D341Med (cell line): ENCODE data around the gene NRXN3.

Source experiments
- DNase-seq: peaks from one replicate; pipeline ENCODE4 v3.0.0; 2012; ENCODE audit warnings: low spot score

NRXN3 gene

GRCh38 chr14:78644824-78645559 is 474.8 kb downstream of the NRXN3 start:
- DNase-seq: no peak

DNA sequence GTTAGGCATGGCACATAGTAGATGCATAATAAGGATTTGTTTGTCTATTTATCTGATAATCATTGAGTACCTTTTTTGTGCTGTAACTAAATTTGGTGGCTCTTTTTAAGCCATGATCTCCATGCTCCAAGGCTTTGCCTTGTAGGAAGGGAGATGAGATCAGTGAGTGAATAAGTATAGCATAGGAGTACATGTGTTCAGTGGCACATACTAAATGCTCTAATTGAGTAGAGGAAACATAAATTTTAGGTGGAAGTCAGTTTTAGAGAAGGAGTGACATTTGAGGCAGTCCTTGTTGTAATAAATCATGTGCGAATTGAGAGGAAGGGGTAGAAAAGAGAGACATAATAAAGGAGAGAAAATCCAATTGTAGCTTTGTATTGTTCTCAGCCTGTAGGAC is 482.6 kb downstream of the NRXN3 start:
- no peak for DNase-seq

DNA sequence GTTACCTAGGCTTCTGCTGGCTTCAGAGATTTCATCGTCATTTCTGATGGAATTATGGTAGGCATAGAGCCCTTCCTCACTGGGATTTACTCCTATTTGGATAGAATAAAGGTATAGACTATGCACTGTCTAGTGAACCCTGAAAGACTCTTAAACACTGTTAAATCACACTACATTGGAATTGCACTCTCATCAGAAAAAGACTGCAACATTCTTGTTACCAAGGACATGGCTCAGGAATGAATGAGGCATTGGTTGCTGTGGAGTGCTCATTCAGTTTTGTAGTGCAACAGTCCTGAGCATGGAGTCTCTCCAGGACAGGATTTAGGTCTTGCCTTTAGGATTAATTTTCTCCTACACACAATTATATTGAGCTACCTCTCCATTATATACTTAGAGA is 483.0 kb downstream of the NRXN3 start:
- no peak for DNase-seq

DNA sequence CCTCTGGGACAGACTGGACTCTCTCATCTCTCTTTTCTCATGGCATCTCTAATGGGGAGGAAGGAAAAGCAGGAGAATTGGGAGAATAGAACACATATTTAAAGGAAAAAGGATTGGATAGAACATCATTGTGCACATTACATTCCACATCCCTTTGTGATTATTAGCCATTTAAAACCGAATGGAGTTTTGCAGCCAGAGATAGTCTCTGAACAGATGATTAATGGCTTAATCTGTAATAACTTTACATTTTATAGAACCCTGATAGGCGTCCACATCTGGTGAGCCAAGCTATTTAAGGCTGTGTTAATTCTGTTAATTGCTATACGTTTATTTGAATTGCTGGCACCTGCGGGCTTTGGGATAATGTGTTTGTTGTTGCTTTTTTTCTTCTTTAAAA is 487.3 kb downstream of the NRXN3 start:
- DNase-seq: no peak

DNA sequence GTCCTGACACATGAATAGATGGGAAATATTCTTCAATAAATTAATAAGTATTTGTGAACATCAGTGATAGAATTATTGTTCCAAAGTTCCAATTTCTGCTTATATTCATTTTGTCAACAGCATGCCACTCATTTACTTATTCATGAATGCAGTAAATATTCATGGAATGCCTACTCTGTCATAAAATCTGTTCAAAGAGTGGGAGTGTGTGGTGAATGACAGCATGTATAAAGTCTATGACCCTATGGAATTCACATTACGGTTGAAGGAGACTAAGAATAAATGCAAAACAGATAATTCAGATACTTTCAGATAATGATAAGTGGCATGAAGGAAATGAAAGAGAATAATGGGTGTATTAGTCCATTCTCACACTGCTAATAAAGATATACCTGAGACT is 494.7 kb downstream of the NRXN3 start:
- DNase-seq: no peak

DNA sequence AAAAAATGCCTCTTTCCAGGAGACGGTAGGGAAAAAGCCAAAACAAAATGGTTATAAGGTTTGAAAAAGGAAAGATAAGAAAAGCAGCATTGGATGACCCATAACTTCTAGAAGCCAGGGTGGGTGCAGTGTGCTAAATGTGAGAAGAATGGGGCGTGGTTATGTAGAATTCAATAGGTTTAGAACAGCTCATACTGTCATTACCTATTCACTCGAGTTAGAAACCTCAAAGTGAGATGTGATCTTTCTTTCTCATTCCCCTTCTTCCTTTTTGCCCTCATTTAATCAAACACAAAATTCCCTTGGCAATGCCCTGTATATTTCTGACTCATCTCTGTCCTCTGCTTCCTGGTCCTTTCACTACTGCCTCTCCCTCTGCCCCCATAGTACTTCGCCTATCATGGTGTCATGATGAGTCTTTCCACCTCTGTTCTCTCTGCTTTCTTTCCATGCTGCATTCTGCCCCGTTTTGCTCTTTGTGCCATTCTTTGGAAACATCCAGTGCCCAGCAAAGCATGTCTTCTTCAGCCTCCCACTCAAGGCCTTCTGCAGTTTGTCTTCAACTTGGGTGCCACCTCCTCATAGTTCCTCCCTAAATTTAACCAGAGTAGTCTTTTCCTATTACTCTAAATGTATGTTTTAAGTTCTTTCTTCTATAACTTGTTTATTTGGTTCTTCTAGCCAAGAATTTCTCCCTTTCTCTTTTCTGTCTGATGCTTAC is 496.3 kb downstream of the NRXN3 start:
- no peak for DNase-seq

DNA sequence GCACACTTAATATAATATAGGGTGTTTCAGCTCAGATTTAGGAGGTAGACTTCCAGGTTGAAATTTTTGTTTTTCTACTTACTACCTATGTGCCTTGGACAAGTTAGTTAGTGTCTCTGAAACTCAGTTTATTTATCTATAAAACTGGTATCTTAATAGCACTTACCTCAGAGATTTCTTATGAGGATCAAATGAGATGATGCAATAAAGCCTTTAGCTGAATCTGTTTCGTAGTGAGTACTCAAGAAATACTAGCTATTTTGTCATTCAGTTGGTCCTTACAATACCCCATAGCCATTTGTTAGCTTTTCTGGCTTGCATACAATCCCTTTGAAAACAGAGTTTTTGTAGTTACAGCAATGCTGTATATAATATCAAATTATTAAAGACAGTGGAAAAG is 497.0 kb downstream of the NRXN3 start:
- no peak for DNase-seq

GRCh38 chr14:78673845-78674244 is 503.7 kb downstream of the NRXN3 start:
- DNase-seq: no peak

- no peak for DNase-seq
Observed at GRCh38 chr14:78674820-78675219, 504.6 kb downstream of the NRXN3 start.

DNA sequence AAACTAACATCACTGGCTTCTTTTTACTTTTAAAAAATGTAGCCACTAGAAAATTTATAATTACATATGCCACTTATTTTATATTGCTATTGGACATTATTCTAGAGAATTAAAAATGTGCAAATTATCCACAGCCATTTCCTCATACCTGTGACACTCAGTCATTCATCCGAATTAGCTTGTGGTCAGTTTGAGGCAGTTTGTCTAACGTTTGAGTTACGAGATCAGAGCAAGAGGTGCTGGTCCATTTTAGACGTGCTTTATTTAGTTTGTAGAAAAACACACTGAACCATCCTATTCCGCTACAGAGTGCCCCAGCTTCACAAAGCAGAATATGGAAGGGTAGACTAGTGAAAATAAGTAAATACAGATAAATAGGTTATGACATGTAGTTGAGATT is 513.0 kb downstream of the NRXN3 start:
- DNase-seq: no peak

GRCh38 chr14:78683981-78684380 is 513.8 kb downstream of the NRXN3 start:
- no peak for DNase-seq

DNA sequence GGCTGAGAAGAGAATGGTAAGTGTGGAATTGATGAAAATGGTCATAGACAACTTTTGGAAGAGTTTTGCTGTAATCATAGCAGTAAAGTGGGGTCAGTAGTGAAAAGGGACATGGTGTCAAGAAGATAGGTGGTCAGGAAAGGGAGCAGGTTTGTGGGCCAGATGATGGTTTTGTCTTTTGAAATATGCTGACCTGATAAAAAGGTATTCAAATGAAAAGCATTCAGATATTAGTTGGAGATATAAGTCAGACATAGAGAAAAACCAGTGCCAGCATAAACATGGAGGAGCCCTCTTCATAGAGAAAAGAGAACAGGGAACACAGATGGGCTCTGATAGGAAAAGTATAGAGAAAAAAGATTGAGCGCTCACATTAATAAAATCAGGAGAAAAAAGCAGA is 518.3 kb downstream of the NRXN3 start:
- DNase-seq: no peak

- DNase-seq: no peak
Observed at GRCh38 chr14:78690836-78691235, 520.7 kb downstream of the NRXN3 start.

- peak; percentile 32 for DNase-seq
Observed at GRCh38 chr14:78697341-78697740, 527.2 kb downstream of the NRXN3 start.

- DNase-seq: no peak
Observed at GRCh38 chr14:78698991-78699390, 528.8 kb downstream of the NRXN3 start.

DNA sequence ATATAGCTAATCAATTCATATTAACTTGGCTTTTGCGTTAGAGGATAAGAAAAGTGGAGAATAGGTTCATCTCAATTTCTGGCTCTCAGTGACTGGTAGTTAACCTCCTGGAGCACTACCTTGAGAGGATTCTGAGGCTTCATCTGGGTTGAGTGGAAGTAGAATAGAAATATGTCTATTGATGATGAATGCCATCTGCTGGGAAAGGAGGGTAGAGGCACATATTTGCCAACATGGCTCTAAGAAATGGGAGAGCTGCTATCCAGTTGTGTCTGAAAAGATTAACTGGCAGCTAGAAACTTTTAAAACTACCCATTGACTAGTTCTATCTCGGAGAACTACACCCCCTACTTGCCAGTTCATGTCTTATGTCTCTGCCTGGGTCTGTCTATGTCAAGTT is 530.1 kb downstream of the NRXN3 start:
- peak; percentile 41 for DNase-seq

DNA sequence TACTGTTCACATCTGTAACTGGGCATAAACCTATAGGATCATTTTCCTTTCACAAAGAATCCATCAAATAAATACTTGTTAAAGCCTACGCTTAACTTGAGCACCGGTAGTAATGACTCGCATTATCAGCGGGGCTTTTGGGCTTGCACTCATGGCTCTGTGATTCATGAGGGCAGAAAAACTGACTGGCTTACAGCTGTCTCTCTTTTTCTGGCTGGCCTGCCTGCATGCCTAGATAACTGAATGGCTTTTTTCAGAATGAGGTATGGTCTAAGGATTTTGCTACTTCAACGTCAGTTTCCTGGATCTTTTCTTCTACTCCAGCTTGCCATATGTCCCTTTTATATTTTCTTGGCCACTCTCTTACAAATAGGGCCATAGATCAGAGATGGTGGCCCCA is 531.1 kb downstream of the NRXN3 start:
- no peak for DNase-seq

GRCh38 chr14:78704965-78705364 is 534.8 kb downstream of the NRXN3 start:
- no peak for DNase-seq

DNA sequence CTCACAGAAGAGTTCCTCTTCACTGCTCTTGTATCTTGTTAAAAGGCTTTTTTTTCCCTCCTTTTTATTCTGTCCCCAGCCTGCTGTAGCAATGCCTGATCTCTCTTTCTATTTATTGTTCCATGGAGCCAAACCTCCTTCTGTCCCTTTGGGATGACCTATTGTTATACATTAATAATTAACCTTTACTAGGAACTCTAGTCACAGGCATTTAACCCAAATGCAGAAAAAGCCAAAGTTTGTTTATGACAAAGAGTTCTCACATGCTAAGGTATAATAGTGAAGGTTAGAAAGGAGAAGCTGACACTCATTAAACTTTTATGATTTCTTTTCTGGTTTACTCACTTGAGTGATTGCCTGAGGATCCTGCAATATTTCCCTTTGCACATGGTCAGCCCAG is 535.8 kb downstream of the NRXN3 start:
- DNase-seq: no peak

- no peak for DNase-seq
Observed at GRCh38 chr14:78709795-78710557, 539.8 kb downstream of the NRXN3 start.

- DNase-seq: no peak
Observed at GRCh38 chr14:78710963-78711362, 540.8 kb downstream of the NRXN3 start.

GRCh38 chr14:78713716-78714115 is 543.5 kb downstream of the NRXN3 start:
- no peak for DNase-seq

DNA sequence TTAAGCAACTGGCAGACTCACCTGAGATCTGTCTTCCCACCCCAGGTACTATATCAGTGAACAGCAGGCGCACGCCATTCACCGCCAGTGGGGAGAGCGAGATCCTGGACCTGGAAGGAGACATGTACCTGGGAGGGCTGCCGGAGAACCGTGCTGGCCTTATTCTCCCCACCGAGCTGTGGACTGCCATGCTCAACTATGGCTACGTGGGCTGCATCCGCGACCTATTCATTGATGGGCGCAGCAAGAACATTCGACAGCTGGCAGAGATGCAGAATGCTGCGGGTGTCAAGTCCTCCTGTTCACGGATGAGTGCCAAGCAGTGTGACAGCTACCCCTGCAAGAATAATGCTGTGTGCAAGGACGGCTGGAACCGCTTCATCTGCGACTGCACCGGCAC is 544.5 kb downstream of the NRXN3 start:
- DNase-seq: no peak
